IPS-20b (cell line): ENCODE measurements around the gene GFOD2.

Experiments
- H3K27ac ChIP-seq: one replicate; pipeline ENCODE4 v1.5.1; 2013; ENCODE audit warnings: low read length
- H3K27me3 ChIP-seq: 2 replicates; pipeline ENCODE4 v1.6.1; 2013; ENCODE audit warnings: mild to moderate bottlenecking, low read length, inconsistent platforms; ENCODE audit not compliant: insufficient read depth
- H3K36me3 ChIP-seq: 2 replicates; pipeline ENCODE4 v1.6.1; 2013; ENCODE audit warnings: low read depth, mild to moderate bottlenecking, inconsistent platforms, low read length, moderate library complexity; ENCODE audit not compliant: insufficient read depth
- H3K4me1 ChIP-seq: 2 replicates; pipeline ENCODE4 v1.6.1; 2013; ENCODE audit warnings: mild to moderate bottlenecking, control low read depth, inconsistent platforms, low read length, moderate library complexity; ENCODE audit not compliant: insufficient read depth
- H3K4me3 ChIP-seq: 2 replicates; pipeline ENCODE4 v1.5.1; 2013; ENCODE audit warnings: mild to moderate bottlenecking, low read length, inconsistent platforms
- H3K9ac ChIP-seq: 2 replicates; pipeline ENCODE4 v1.6.1; 2013; ENCODE audit warnings: low read depth, mild to moderate bottlenecking, inconsistent platforms, low read length, moderate library complexity
- H3K9me3 ChIP-seq: 2 replicates; pipeline ENCODE4 v1.6.1; 2013; ENCODE audit warnings: mild to moderate bottlenecking, low read depth, low read length, inconsistent platforms; ENCODE audit not compliant: insufficient read depth

The GFOD2 gene

GRCh38 chr16:67719048-67719777 is at the start of gene GFOD2:
TSS of gene GFOD2 (minus strand) at chr16:67719316. CDS start at chr16:67685715, 33,601 bp downstream.
- Histone ChIP-seq H3K27me3 (no peaks in the 10 kb centered on the region), H3K4me1 (peaks cover 13% of the 10 kb centered on the region; the same call in 1 of the 2 replicates), H3K4me3 (peak within 1 kb of the TSS; percentile 90), H3K27ac (no peak within 1 kb of the TSS), H3K36me3 (peaks cover 9% of the 10 kb centered on the region; the same call in 1 of the 2 replicates), H3K9ac (peak within 1 kb of the TSS; percentile 84), H3K9me3 (no peaks in the 10 kb centered on the region)

GRCh38 chr16:67767953-67768352 is 48.8 kb upstream of the GFOD2 start:
- no peaks in the 10 kb centered on the region for H3K27me3 ChIP-seq
- no peak overlapping the region for H3K27ac ChIP-seq
- H3K4me3 ChIP-seq, result no peak overlapping the region
- H3K9me3 ChIP-seq, result no peaks in the 10 kb centered on the region
- H3K36me3 ChIP-seq, result peaks cover 8% of the 10 kb centered on the region; the same call in 1 of the 2 replicates
- no peak overlapping the region for H3K9ac ChIP-seq
- no peaks in the 10 kb centered on the region for H3K4me1 ChIP-seq

GRCh38 chr16:67766291-67766690 is 47.2 kb upstream of the GFOD2 start:
- no peak overlapping the region for H3K4me3 ChIP-seq
- no peak overlapping the region for H3K27ac ChIP-seq
- H3K9me3 ChIP-seq, result no peaks in the 10 kb centered on the region
- H3K27me3 ChIP-seq, result no peaks in the 10 kb centered on the region
- no peaks in the 10 kb centered on the region for H3K4me1 ChIP-seq
- H3K9ac ChIP-seq, result no peak overlapping the region
- H3K36me3 ChIP-seq, result 0 out of 2 replicates have a peak, but pooled peaks cover 4% of the 10 kb centered on the region

GRCh38 chr16:67764158-67764667 is 45.1 kb upstream of the GFOD2 start:
- H3K36me3 ChIP-seq, result no peaks in the 10 kb centered on the region

GRCh38 chr16:67763066-67763465 is 44.0 kb upstream of the GFOD2 start:
- no peaks in the 10 kb centered on the region for H3K27me3 ChIP-seq
- no peak overlapping the region for H3K9ac ChIP-seq
- no peaks in the 10 kb centered on the region for H3K9me3 ChIP-seq
- H3K4me1 ChIP-seq, result no peaks in the 10 kb centered on the region
- no peaks in the 10 kb centered on the region for H3K36me3 ChIP-seq
- H3K4me3 ChIP-seq, result no peak overlapping the region
- no peak overlapping the region for H3K27ac ChIP-seq

More at GRCh38 chr16:67764158-67764667, 45.1 kb upstream of the GFOD2 start:
- no peaks in the 10 kb centered on the region for H3K9me3 ChIP-seq
- no peak overlapping the region for H3K9ac ChIP-seq
- H3K4me3 ChIP-seq, result no peak overlapping the region
- H3K4me1 ChIP-seq, result no peaks in the 10 kb centered on the region
- no peaks in the 10 kb centered on the region for H3K27me3 ChIP-seq
- H3K27ac ChIP-seq, result no peak overlapping the region

- Histone ChIP-seq H3K36me3 (no peaks in the 10 kb centered on the region), H3K4me1 (no peaks in the 10 kb centered on the region), H3K9me3 (no peaks in the 10 kb centered on the region), H3K9ac (no peak overlapping the region), H3K27me3 (no peaks in the 10 kb centered on the region), H3K4me3 (no peak overlapping the region), H3K27ac (no peak overlapping the region)
Measured at GRCh38 chr16:67762385-67762784, 43.3 kb upstream of the GFOD2 start.

GRCh38 chr16:67761924-67762323 is 42.8 kb upstream of the GFOD2 start:
- Histone ChIP-seq H3K27me3 (no peaks in the 10 kb centered on the region), H3K9me3 (no peaks in the 10 kb centered on the region), H3K27ac (no peak overlapping the region)

GRCh38 chr16:67760956-67761230 is 41.8 kb upstream of the GFOD2 start:
- H3K27ac ChIP-seq, result no peak overlapping the region
- no peaks in the 10 kb centered on the region for H3K36me3 ChIP-seq
- H3K9me3 ChIP-seq, result no peaks in the 10 kb centered on the region
- no peak overlapping the region for H3K9ac ChIP-seq
- H3K27me3 ChIP-seq, result no peaks in the 10 kb centered on the region
- H3K4me1 ChIP-seq, result no peaks in the 10 kb centered on the region
- H3K4me3 ChIP-seq, result no peak overlapping the region

More at GRCh38 chr16:67761924-67762323, 42.8 kb upstream of the GFOD2 start:
- Histone ChIP-seq H3K4me1 (no peaks in the 10 kb centered on the region), H3K4me3 (no peak overlapping the region), H3K9ac (no peak overlapping the region), H3K36me3 (no peaks in the 10 kb centered on the region)

- no peaks in the 10 kb centered on the region for H3K4me1 ChIP-seq
- H3K4me3 ChIP-seq, result no peak overlapping the region
- H3K36me3 ChIP-seq, result no peaks in the 10 kb centered on the region
- no peak overlapping the region for H3K27ac ChIP-seq
- no peaks in the 10 kb centered on the region for H3K9me3 ChIP-seq
- no peaks in the 10 kb centered on the region for H3K27me3 ChIP-seq
- H3K9ac ChIP-seq, result no peak overlapping the region
Measured at GRCh38 chr16:67760206-67760955, 41.3 kb upstream of the GFOD2 start.

- Histone ChIP-seq H3K4me3 (no peak overlapping the region), H3K9ac (no peak overlapping the region), H3K27ac (no peak overlapping the region), H3K36me3 (no peaks in the 10 kb centered on the region), H3K27me3 (no peaks in the 10 kb centered on the region), H3K9me3 (no peaks in the 10 kb centered on the region), H3K4me1 (no peaks in the 10 kb centered on the region)
Measured at GRCh38 chr16:67758966-67759365, 39.9 kb upstream of the GFOD2 start.

GRCh38 chr16:67758006-67758405 is 38.9 kb upstream of the GFOD2 start:
- no peaks in the 10 kb centered on the region for H3K4me1 ChIP-seq
- no peak overlapping the region for H3K4me3 ChIP-seq
- no peaks in the 10 kb centered on the region for H3K36me3 ChIP-seq
- no peak overlapping the region for H3K9ac ChIP-seq
- no peaks in the 10 kb centered on the region for H3K9me3 ChIP-seq
- H3K27ac ChIP-seq, result no peak overlapping the region
- H3K27me3 ChIP-seq, result no peaks in the 10 kb centered on the region

GRCh38 chr16:67752641-67753040 is 33.5 kb upstream of the GFOD2 start:
- Histone ChIP-seq H3K36me3 (no peaks in the 10 kb centered on the region), H3K9ac (no peak overlapping the region), H3K4me1 (no peaks in the 10 kb centered on the region), H3K27me3 (no peaks in the 10 kb centered on the region), H3K9me3 (no peaks in the 10 kb centered on the region), H3K4me3 (no peak overlapping the region), H3K27ac (no peak overlapping the region)
